Progenitor cell of endocrine pancreas (in vitro differentiated cells): ENCODE results near the gene SELL. TPM values are rescaled to one million over a fixed set of nuclear protein-coding genes. Genes with fewer than 3 reads are reported as not detected.

Experiments used
- DNase-seq: peaks from one replicate; pipeline ENCODE4 v3.0.0; 2021; ENCODE audit warnings: low spot score; ENCODE audit not compliant: unreplicated experiment
- H3K27ac Mint-ChIP-seq: 2 replicates; pipeline ENCODE4 v1.8.0; 2021; ENCODE audit warnings: mild to moderate bottlenecking, moderate library complexity, mixed read lengths
- H3K27me3 Mint-ChIP-seq: 2 replicates; pipeline ENCODE4 v1.8.0; 2021; ENCODE audit warnings: mixed read lengths
- H3K36me3 Mint-ChIP-seq: 2 replicates; pipeline ENCODE4 v1.8.0; 2022; ENCODE audit warnings: mixed read lengths; ENCODE audit not compliant: insufficient read depth
- H3K4me1 Mint-ChIP-seq: 2 replicates; pipeline ENCODE4 v1.8.0; 2021; ENCODE audit warnings: low read depth, mixed read lengths
- H3K4me3 Mint-ChIP-seq: 2 replicates; pipeline ENCODE4 v1.8.0; 2021; ENCODE audit warnings: low read depth, mild to moderate bottlenecking, moderate library complexity, mixed read lengths
- H3K9me3 Mint-ChIP-seq: 2 replicates; pipeline ENCODE4 v1.8.0; 2021; ENCODE audit warnings: low read depth, mixed read lengths
- total RNA-seq: library from RNA; stranded (reverse); gene quantifications from 2 replicates; pipeline ENCODE4 v1.2.1, GENCODE V29; 2021
- TF ChIP-seq, protein P1 (sequence below): fragments of 200-600 bp; sonication (generic); IDR thresholded peaks from one replicate; pipeline ENCODE4 v1.5.0; 2021; ENCODE audit warnings: antibody characterized with exemption, mild to moderate bottlenecking; ENCODE audit not compliant: unreplicated experiment

The SELL gene
- total RNA-seq, 1 donor from 2014 or later: 0.69 TPM

DNA sequence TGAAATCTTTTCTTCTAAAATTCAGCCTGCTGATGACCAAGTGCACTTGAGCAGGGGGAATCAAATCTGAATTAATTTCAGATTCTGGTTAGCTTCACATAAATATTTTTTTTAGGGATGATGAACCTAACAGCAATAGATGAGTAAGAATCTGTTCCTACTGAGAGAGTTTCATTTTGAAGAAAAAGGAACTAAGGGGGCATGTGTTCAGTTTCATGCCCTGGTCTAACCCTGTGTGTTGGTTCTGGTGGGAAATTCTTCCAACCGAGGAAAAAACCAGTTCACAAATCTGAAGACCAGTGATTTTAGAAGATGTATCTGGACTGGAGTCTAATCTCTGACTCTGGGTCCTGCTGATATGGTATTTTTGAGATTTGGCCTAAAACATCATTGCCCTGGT, 13.7 kb downstream of the SELL start:
- H3K9me3 Mint-ChIP-seq: no peaks in the 10 kb centered on the region
- no peaks in the 10 kb centered on the region for H3K4me1 Mint-ChIP-seq
- TF ChIP-seq, protein P1, sequence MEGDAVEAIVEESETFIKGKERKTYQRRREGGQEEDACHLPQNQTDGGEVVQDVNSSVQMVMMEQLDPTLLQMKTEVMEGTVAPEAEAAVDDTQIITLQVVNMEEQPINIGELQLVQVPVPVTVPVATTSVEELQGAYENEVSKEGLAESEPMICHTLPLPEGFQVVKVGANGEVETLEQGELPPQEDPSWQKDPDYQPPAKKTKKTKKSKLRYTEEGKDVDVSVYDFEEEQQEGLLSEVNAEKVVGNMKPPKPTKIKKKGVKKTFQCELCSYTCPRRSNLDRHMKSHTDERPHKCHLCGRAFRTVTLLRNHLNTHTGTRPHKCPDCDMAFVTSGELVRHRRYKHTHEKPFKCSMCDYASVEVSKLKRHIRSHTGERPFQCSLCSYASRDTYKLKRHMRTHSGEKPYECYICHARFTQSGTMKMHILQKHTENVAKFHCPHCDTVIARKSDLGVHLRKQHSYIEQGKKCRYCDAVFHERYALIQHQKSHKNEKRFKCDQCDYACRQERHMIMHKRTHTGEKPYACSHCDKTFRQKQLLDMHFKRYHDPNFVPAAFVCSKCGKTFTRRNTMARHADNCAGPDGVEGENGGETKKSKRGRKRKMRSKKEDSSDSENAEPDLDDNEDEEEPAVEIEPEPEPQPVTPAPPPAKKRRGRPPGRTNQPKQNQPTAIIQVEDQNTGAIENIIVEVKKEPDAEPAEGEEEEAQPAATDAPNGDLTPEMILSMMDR: no peak
- H3K27me3 Mint-ChIP-seq: peaks cover 6% of the 10 kb centered on the region
- H3K27ac Mint-ChIP-seq: no peak overlapping the region
- H3K36me3 Mint-ChIP-seq: no peaks in the 10 kb centered on the region
- no peak overlapping the region for H3K4me3 Mint-ChIP-seq
- no peak for DNase-seq

DNA sequence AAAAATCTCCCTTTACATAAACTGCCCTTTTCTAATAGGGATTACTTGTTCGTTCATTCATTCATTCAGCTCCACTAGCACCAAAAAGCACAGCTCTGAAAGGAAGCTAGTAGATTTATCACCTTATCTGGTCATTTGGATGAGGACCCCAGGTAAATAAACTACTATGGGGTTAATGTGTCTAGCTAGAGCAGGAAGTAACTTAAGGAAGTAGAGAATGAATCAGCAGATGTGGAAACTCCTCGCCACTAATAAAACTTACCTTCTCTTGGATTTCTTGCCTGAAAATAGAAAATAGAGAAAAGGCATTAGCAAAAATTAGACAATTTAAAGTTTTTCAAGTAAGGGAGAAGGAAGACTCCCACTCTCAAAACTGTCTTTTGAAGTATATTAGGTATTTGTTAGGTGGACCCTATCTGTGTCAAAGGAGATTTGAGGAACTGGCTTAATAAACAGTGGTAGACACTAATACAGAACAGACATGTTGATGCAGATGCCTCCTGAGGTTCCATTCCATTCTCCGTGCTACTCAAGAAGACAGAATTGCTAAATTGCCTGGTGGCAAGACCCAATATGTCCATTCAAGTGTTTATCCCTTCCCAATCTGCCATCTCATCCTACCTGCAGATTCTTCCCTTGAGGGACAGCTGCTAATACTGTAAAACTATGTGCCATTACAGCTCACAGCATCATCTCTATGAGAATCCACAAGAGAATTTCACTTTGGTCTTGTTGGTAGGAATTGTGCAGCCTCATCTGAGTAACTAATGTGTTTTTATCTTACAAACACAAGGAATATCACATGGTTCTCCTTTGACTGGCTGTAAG, 14.9 kb downstream of the SELL start:
- Mint-ChIP-seq H3K9me3 (no peaks in the 10 kb centered on the region), H3K4me1 (no peaks in the 10 kb centered on the region), H3K36me3 (no peaks in the 10 kb centered on the region), H3K27ac (no peak overlapping the region), H3K4me3 (no peak overlapping the region), H3K27me3 (peaks cover 6% of the 10 kb centered on the region)
- TF ChIP-seq, protein P1: no peak
- no peak for DNase-seq

DNA sequence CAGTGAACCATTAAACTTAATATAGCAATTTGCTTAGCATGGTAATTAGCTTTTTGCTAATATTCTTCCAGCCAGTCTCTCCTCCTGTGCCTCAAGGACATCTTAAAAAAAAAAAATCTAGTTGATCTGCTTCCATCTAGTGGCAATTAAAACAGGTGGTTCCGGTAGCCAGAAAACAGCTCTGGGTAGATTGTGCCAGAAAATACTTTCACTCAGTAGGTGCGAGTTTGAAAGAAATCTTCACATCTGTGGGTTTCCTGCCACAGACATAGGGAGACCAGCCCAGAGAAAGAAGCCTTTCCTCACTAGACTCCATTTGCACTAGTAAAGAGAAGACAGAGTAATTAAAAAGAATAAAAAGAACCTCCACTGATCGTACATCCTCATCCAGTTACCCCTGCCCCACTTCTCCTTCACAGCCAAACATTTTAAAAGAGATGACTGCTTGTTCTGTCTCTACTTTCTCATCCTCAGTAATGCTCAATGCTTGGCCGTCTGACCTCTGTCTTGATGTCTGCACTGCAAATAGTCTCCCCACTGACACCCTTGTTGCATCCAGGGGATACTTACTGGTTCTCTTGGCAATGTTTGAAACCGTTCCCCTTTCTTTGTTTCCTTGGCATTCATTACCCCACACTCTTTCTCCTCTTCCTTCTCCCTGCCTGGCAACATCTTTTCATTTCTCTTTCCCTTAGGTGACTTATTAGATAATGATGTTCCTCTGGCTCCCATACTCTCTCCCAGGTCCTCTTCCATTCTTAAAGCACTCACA, 16.9 kb downstream of the SELL start:
- Mint-ChIP-seq H3K4me3 (no peak overlapping the region), H3K4me1 (peaks cover 4% of the 10 kb centered on the region), H3K36me3 (no peaks in the 10 kb centered on the region), H3K27ac (no peak overlapping the region), H3K9me3 (no peaks in the 10 kb centered on the region), H3K27me3 (peaks cover 6% of the 10 kb centered on the region)
- DNase-seq: no peak
- TF ChIP-seq, protein P1: no peak

DNA sequence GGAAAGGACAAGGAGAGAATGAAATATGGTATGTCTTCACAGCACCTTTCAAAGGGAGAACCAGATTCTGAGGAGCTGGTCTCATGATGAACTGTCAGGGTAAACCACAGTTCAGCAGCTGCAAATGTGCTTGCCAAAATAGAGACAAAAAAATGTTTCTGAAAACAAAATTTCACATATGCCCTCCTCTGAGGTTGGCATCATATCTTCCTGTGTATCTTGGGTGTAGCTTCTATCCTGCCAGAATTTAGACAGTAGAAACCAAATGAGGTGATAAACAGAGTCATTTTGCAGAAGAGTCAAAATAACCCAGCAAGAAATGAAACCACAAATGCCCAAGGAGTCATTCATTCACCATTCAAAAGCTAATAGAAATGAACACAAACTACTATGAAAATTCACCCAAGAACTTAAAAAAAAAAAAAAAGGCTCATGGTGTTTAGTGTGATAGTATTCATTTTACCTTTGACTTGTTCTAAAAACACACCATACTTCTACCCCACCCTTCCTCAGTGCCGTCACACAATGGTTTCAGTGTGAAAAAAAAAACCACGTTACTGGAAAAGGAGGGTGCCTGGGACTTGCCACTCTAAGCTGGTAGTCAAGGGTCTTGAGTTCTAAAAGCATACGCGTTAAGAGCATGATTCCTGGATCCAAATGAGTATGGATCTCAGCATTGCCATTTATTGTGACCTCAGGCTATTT, 18.5 kb downstream of the SELL start:
- Mint-ChIP-seq H3K9me3 (no peaks in the 10 kb centered on the region), H3K36me3 (no peaks in the 10 kb centered on the region), H3K4me1 (peaks cover 4% of the 10 kb centered on the region), H3K27me3 (peaks cover 6% of the 10 kb centered on the region), H3K4me3 (no peak overlapping the region), H3K27ac (no peak overlapping the region)
- DNase-seq: no peak
- TF ChIP-seq, protein P1: no peak

DNA sequence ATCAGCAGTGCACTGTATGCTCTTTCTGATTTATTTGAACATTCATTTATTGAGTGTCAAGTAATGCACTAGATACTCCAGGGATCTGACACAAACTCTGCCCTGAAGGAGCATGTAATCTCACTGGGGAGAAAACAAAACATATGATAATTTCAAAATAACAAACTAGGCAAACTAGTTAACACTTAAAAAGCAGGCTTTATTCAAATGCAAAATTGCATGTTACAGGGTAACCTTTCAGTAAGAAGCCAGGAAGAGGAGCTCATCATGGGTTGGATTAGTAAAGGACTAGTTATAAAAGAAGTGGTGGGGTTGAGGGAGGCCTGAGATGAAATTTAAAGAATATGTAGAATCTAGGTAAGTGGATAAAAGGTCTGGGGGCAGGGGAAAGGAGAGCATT, 20.9 kb downstream of the SELL start:
- TF ChIP-seq, protein P1: no peak

More for the DNA sequence above, 20.9 kb downstream of the SELL start:
- Mint-ChIP-seq H3K36me3 (no peaks in the 10 kb centered on the region), H3K27ac (no peak overlapping the region), H3K4me3 (no peak overlapping the region), H3K4me1 (peaks cover 4% of the 10 kb centered on the region), H3K27me3 (peaks cover 2% of the 10 kb centered on the region), H3K9me3 (no peaks in the 10 kb centered on the region)
- DNase-seq: no peak
